ENCODE results near the gene RBMS1. TPM values are rescaled to one million over a fixed set of nuclear protein-coding genes. Genes with fewer than 3 reads are reported as not detected.

RBMS1 gene
- total and polyA plus RNA-seq, 2 of the 4 experiments (the other 2 are of a cell fraction) = 43.5 to 64.9 TPM

- Histone ChIP-seq H2AFZ (replicated peaks; ENCODE audit: low read length, poor library complexity) (no peak overlapping the region), H3K27me3 (ENCODE audit: control insufficient read depth, insufficient read depth, low read length) (no peaks in the 10 kb centered on the region), H4K20me1 (ENCODE audit: insufficient read depth, low read length) (peaks cover 69% of the 10 kb centered on the region), H4K8ac (ENCODE audit: low read depth in 2 of 2, low read length in 2 of 2) (peak overlapping the region in 1 of 2 experiments; percentile 74; a peak in 2 of 4 replicates), H3K9me1 (ENCODE audit: insufficient read depth, low read length) (peaks cover 16% of the 10 kb centered on the region), H3K36me3 (ENCODE audit: control insufficient read depth, insufficient read depth, low read length) (peaks cover 11% of the 10 kb centered on the region), H3K4ac (ENCODE audit: low read depth, low read length) (peak overlapping the region; percentile 69; the same call in 1 of the 2 replicates), H3K4me1 (ENCODE audit: control insufficient read depth, insufficient read depth, low read length) (peaks cover 23% of the 10 kb centered on the region), H3K4me3 (ENCODE audit: insufficient read depth, low read depth, low read length) (no peak overlapping the region), H2BK15ac (ENCODE audit: low read depth, low read length) (no peak overlapping the region), H4K91ac (ENCODE audit: insufficient read depth, low read depth, low read length) (0 out of 2 replicates have a peak overlapping the region, but pooled peaks have one; percentile 37), H3K23ac (ENCODE audit: low read depth, low read length) (peak overlapping the region; percentile 73; the same call in 1 of the 2 replicates), H2AK5ac (ENCODE audit: low read depth, low read length) (peak overlapping the region; percentile 60; the same call in 1 of the 2 replicates), H3K18ac (ENCODE audit: low read depth, low read length) (peak overlapping the region; percentile 72; the same call in 1 of the 2 replicates), H3K79me1 (ENCODE audit: low read depth in 1 of 2, low read length in 2 of 2) (peaks cover 34 to 82% of the 10 kb centered on the region in 2 experiments), H3K27ac (ENCODE audit: insufficient read depth, low read length) (peak overlapping the region; percentile 34; the same call in 1 of the 2 replicates), H3K9me3 (ENCODE audit: control insufficient read depth, insufficient read depth, low read length) (no peaks in the 10 kb centered on the region), H3K14ac (replicated peaks; ENCODE audit: low read depth, low read length) (peak overlapping the region; percentile 69; the same call in 1 of the 2 replicates), H2BK120ac (ENCODE audit: low read depth, low read length) (peak overlapping the region; percentile 56; the same call in 1 of the 2 replicates), H3K56ac (ENCODE audit: extremely low read depth, insufficient read depth, low read length) (no peak overlapping the region; the same call in 1 of the 2 replicates), H3K9ac (ENCODE audit: low read depth, low read length) (no peak overlapping the region), H3K4me2 (ENCODE audit: low read depth, low read length) (peak overlapping the region; percentile 37; the same call in 1 of the 2 replicates), H4K5ac (ENCODE audit: low read depth, low read length) (peak overlapping the region; percentile 21; the same call in 1 of the 2 replicates), H2AK9ac (replicated peaks; ENCODE audit: low read depth, low read length, poor library complexity) (no peak overlapping the region), H2BK20ac (ENCODE audit: low read depth, low read length) (peak overlapping the region; percentile 59; the same call in 1 of the 2 replicates), H2BK5ac (ENCODE audit: low read depth, low read length, poor library complexity, severe bottlenecking) (peak overlapping the region; percentile 95)
- in situ Hi-C loops (cut with MboI; ENCODE audit: low sequenced_read_pairs) (no loop called here), dilution Hi-C loops (cut with HindIII; ENCODE audit: low sequenced_read_pairs, unreplicated experiment) (no loop called here), intact Hi-C loops (cut with micrococcal nuclease) (no loop called here)
- POLR2A ChIA-PET (ENCODE audit: unreplicated experiment) = no interaction called here
- CTCF ChIA-PET = interaction anchor here (0.6 to 1.1 kb wide), 3 partner anchors 13 to 168 kb away, joined by 3 to 4 read pairs (median 3); no protein-coding TSS in a partner anchor
- ATAC-seq (ENCODE audit: low read depth) (peak; percentile 59), DNase-seq (peak; percentile 71)
- no TSS peak for BruUV-seq (replicated peaks)
- 60% methylated on average over 1 of the region's 5 CpGs; no CpG with 5 or more reads in 1 of the 2 experiments for WGBS, 2 experiments (ENCODE audit: extremely low coverage in 2 of 2, insufficient read length in 1 of 2)
- TF ChIP-seq MXI1 (IDR thresholded peaks at IDR 0.05; ENCODE audit: borderline replicate concordance, low read depth, low read length) = no peak
- no peak for TF ChIP-seq RCOR1 (IDR thresholded peaks at IDR 0.05; ENCODE audit: insufficient replicate concordance, low read length)
- TF ChIP-seq ELK1 (IDR thresholded peaks at IDR 0.05; ENCODE audit: borderline replicate concordance, low read depth, low read length) = no peak
- no peak for TF ChIP-seq SMC3 (IDR thresholded peaks at IDR 0.05; ENCODE audit: low read depth, low read length)
- TF ChIP-seq FOS (IDR thresholded peaks at IDR 0.05; ENCODE audit: low read depth, low read length) = peak; percentile 54; the same call in 1 of the 2 replicates
- TF ChIP-seq MAFK (IDR thresholded peaks at IDR 0.05; ENCODE audit: low read depth, low read length) = peak; percentile 40; the same call in 1 of the 2 replicates
- TF ChIP-seq CHD1 (IDR thresholded peaks at IDR 0.05; ENCODE audit: low read depth, low read length) = no peak
- no peak for TF ChIP-seq NFE2L2 (IDR thresholded peaks at IDR 0.05; ENCODE audit: low read depth, low read length)
- no peak for TF ChIP-seq USF2 (IDR thresholded peaks at IDR 0.05; ENCODE audit: low read depth, low read length)
These were observed 141.1 kb downstream of the RBMS1 start for GRCh38 chr2:160352500-160352899.

Measured in IMR-90 (cell line).